Measurements from ENCODE around the gene MASP2. TPM values are rescaled to one million over a fixed set of nuclear protein-coding genes. Genes with fewer than 3 reads are reported as not detected.
"Not testable (repeated sequence)": the region's sequence is repeated elsewhere in the genome, so short reads cannot be mapped to it uniquely, and the experiment has no call there.

MASP2 gene
- not detected for total RNA-seq (ENCODE audit: unreplicated experiment)
- long read RNA-seq = 0 reads

DNA sequence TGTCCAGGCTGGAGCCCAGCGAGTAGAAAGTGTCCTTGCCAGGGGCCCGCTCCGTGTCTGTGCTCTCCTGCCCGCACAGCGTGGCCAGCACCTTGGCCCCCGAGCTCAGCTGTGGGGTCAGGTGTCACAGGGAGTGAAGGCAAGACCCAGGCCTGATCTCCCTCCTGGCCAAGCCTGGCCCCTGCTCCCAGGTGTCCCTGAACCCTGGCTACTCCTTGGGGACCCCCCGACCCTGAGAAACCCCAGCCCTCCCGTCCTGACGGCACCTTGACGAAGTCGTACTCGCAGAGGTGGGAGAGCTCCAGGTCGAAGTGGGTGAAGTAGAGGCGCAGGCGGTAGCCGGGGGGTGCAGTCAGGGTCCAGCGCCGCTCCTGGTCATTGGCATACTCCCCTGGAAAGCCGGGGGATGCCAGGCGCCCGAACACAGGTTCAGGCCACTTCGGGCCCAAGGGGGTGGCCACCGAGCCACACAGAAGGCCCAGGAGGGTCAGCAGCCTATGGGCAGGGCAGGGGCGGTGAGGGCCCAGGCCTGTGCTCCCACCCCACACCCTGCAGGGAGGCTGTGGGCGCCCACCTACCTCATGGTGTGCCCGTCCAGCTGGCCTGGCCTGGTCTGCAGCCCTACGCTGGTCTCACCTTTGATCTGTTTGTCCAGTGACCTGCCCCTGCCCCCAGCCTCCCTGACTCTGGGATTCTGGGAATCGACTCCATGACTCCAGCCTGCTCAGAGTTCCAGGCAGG, at the start of gene MASP2:
Gene MASP2 (minus strand): TSS at position 615 of the 741 bp plus-strand sequence. CDS start 32 bp downstream, at position 583.
- DNase-seq (ENCODE audit: low spot score) = no peak
- no peak within 1 kb of the TSS for H3K4me3 Mint-ChIP-seq (ENCODE audit: unreplicated experiment)
- H3K27ac Mint-ChIP-seq (ENCODE audit: unreplicated experiment) = no peak within 1 kb of the TSS
- H3K27me3 Mint-ChIP-seq (ENCODE audit: unreplicated experiment) = no peaks in the 10 kb centered on the region
- H3K36me3 Mint-ChIP-seq (ENCODE audit: low read depth, unreplicated experiment) = no peaks in the 10 kb centered on the region
- H3K4me1 Mint-ChIP-seq (ENCODE audit: unreplicated experiment) = no peaks in the 10 kb centered on the region
- TF ChIP-seq, protein P1, sequence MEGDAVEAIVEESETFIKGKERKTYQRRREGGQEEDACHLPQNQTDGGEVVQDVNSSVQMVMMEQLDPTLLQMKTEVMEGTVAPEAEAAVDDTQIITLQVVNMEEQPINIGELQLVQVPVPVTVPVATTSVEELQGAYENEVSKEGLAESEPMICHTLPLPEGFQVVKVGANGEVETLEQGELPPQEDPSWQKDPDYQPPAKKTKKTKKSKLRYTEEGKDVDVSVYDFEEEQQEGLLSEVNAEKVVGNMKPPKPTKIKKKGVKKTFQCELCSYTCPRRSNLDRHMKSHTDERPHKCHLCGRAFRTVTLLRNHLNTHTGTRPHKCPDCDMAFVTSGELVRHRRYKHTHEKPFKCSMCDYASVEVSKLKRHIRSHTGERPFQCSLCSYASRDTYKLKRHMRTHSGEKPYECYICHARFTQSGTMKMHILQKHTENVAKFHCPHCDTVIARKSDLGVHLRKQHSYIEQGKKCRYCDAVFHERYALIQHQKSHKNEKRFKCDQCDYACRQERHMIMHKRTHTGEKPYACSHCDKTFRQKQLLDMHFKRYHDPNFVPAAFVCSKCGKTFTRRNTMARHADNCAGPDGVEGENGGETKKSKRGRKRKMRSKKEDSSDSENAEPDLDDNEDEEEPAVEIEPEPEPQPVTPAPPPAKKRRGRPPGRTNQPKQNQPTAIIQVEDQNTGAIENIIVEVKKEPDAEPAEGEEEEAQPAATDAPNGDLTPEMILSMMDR (IDR thresholded peaks at IDR 0.05; ENCODE audit: unreplicated experiment) = no peak
- no peaks in the 10 kb centered on the region for H3K9me3 Mint-ChIP-seq (ENCODE audit: unreplicated experiment)

DNA sequence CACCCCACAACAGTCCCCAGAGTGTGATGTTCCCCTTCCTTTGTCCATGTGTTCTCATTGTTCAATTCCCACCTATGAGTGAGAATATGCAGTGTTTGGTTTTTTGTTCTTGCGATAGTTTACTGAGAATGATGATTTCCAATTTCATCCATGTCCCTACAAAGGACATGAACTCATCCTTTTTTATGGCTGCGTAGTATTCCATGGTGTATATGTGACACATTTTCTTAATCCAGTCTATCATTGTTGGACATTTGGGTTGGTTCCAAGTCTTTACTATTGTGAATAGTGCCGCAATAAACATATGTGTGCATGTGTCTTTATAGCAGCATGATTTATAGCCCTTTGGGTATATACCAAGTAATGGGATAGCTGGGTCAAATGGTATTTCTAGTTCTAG, 36.7 kb upstream of the MASP2 start:
- DNase-seq (ENCODE audit: low spot score); H3K4me1 Mint-ChIP-seq (ENCODE audit: unreplicated experiment); H3K4me3 Mint-ChIP-seq (ENCODE audit: unreplicated experiment); H3K27me3 Mint-ChIP-seq (ENCODE audit: unreplicated experiment); H3K9me3 Mint-ChIP-seq (ENCODE audit: unreplicated experiment); H3K27ac Mint-ChIP-seq (ENCODE audit: unreplicated experiment): not testable (repeated sequence)
- H3K36me3 Mint-ChIP-seq (ENCODE audit: low read depth, unreplicated experiment) = peaks cover 44% of the 10 kb centered on the region

DNA sequence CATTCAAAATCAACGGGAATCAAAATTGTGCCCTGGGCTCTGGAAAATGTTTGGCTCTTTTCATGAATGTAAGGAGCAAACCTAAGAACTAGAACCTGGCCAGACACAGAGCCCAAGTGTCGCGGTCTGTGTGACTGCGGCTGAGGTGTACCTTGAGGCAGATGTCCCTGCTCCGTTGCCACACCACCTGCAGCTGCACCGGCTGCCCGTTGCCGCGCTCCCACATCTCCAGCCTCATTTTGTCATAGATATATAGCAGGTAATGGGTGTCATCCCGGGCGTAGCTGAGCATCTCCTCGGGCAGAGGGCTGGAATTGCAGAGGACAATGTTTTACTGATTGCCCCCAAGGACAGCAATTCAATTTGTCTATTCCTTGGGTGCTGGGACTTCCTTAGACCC, 33.9 kb upstream of the MASP2 start:
- H3K27ac Mint-ChIP-seq (ENCODE audit: unreplicated experiment) = no peak overlapping the region
- H3K36me3 Mint-ChIP-seq (ENCODE audit: low read depth, unreplicated experiment) = peaks cover 42% of the 10 kb centered on the region
- H3K27me3 Mint-ChIP-seq (ENCODE audit: unreplicated experiment) = no peaks in the 10 kb centered on the region
- no peaks in the 10 kb centered on the region for H3K4me1 Mint-ChIP-seq (ENCODE audit: unreplicated experiment)
- no peaks in the 10 kb centered on the region for H3K9me3 Mint-ChIP-seq (ENCODE audit: unreplicated experiment)
- H3K4me3 Mint-ChIP-seq (ENCODE audit: unreplicated experiment) = no peak overlapping the region
- TF ChIP-seq, protein P1 (IDR thresholded peaks at IDR 0.05; ENCODE audit: unreplicated experiment) = no peak
- DNase-seq (ENCODE audit: low spot score) = no peak

DNA sequence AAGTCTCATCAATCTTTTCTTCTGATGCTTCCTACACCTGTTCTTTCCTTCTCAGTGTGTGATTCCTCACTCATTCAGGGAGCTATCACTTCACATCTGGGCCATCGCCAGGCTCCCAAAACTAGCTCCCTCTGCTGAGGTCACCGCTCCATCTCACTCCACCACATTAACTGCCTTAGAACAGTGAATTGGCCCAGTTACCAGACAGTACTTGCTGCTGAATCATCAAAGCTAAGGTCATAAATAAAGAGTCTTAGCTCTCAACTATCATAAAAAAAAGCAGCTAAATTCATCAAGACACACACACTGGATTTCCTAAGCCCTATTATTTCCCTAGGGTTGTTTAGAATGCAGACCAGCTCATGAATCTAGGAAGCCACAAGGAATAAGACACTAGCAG, 31.6 kb upstream of the MASP2 start:
- Mint-ChIP-seq H3K27me3 (ENCODE audit: unreplicated experiment) (no peaks in the 10 kb centered on the region), H3K4me3 (ENCODE audit: unreplicated experiment) (peak overlapping the region; percentile 72), H3K27ac (ENCODE audit: unreplicated experiment) (no peak overlapping the region), H3K4me1 (ENCODE audit: unreplicated experiment) (no peaks in the 10 kb centered on the region), H3K9me3 (ENCODE audit: unreplicated experiment) (no peaks in the 10 kb centered on the region), H3K36me3 (ENCODE audit: low read depth, unreplicated experiment) (peaks cover 48% of the 10 kb centered on the region)
- TF ChIP-seq, protein P1 (IDR thresholded peaks at IDR 0.05; ENCODE audit: unreplicated experiment) = no peak
- DNase-seq (ENCODE audit: low spot score) = no peak

DNA sequence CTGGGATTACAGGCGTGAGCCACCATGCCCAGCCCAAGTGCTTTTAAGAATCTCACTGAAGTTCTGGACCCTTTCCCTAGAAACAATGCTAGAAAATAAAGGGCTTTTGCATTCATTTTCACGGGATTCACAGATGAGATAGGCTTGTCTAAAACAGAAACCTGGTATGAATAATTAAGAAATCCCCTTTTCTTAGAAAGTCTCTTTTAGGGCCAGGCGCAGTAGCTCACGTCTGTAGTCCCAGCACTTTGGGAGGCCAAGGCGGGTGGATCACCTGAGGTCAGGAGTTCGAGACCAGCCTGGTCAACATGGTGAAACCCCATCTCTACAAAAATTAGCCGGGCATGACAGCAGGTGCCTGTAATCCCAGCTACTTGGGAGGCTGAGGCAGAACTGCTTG, 26.4 kb upstream of the MASP2 start:
- peaks cover 55% of the 10 kb centered on the region for H3K36me3 Mint-ChIP-seq (ENCODE audit: low read depth, unreplicated experiment)
- H3K4me1 Mint-ChIP-seq (ENCODE audit: unreplicated experiment); H3K9me3 Mint-ChIP-seq (ENCODE audit: unreplicated experiment); DNase-seq (ENCODE audit: low spot score); H3K27me3 Mint-ChIP-seq (ENCODE audit: unreplicated experiment); H3K4me3 Mint-ChIP-seq (ENCODE audit: unreplicated experiment); H3K27ac Mint-ChIP-seq (ENCODE audit: unreplicated experiment): not testable (repeated sequence)

DNA sequence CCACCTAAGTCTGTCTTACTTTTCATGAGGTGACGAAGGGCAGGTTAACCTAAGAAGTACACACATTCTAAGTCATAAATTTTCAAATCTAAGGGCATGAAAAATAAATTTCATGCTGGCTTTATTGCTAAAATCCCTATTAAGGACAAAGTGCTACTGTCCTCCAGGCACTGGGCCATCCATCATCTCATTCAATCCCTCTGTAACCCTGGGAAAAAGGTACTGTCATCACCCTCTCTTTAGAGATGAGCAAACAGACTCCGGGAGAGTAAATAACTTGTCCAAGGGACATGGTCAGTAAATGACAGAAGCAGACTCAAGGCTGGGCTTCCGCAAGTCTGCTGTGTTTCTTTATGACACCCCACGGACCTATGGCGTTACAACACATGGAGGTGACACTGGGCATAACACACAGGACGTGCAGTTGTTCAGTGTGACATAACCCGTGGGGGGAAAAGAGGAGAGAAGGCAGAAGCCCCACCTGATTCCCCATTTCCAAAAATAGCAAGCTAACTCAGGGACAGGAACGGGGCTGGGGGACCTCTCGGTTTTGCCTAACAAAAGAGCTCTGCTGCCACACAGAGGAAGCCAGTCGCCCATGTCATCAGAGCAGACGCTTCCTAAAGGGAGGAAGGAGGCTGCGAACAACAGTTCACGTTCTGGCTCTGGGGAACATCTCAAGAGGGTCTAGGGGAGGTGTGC, 25.3 kb upstream of the MASP2 start:
- Mint-ChIP-seq H3K9me3 (ENCODE audit: unreplicated experiment) (no peaks in the 10 kb centered on the region), H3K36me3 (ENCODE audit: low read depth, unreplicated experiment) (peaks cover 52% of the 10 kb centered on the region), H3K27ac (ENCODE audit: unreplicated experiment) (no peak overlapping the region), H3K27me3 (ENCODE audit: unreplicated experiment) (peaks cover 1% of the 10 kb centered on the region), H3K4me1 (ENCODE audit: unreplicated experiment) (no peaks in the 10 kb centered on the region), H3K4me3 (ENCODE audit: unreplicated experiment) (no peak overlapping the region)
- TF ChIP-seq, protein P1 (IDR thresholded peaks at IDR 0.05; ENCODE audit: unreplicated experiment) = no peak
- no peak for DNase-seq (ENCODE audit: low spot score)
